GM21390 (cell line): ENCODE results near the gene P2RX1.
"Not testable (repeated sequence)": the region's sequence is repeated elsewhere in the genome, so short reads cannot be mapped to it uniquely, and the experiment has no call there.

ENCODE experiments used
- ATAC-seq: cut with Tn5 transposase; IDR thresholded peaks from one replicate; pipeline ENCODE4 v1.9.1; 2021; ENCODE audit not compliant: unreplicated experiment

P2RX1 gene

DNA sequence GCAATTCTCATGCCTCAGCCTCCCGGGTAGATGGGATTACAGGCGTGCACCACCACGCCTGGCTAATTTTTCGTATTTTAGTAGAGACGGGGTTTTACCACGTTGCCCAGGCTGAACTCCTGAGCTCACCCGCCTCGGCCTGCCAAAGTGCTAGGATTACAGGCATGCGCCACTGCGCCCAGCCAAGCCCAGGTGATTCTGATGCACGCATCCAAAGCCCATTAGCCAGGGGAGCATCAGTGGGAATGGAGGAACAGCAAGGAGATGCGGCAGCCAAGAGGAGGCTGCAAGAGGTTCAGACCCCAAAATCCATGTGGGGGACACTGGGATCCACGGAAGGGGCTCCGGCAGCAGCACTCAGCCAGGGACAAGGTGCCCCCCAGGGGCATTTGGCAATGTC is 35.9 kb upstream of the P2RX1 start:
- ATAC-seq = no peak

DNA sequence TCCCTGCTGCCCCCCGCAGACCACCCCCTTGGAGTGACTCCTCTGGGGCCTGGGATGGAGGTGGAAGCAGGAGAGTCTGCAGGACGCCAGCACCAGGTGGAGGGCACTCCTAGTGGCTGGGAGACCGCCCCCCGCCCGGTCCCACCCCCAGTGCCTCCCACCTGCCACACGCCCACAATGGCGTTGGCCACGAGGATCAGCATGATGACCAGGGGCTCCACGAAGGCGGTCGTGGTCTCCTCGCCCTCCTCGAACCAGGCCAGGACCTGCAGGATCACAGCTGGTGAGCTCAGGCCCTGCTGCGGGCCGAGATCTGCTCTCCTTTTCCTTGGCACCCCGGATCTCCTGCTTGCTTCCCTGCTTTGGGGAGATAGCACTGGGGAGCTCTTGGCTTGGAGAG is 35.2 kb upstream of the P2RX1 start:
- no peak for ATAC-seq

DNA sequence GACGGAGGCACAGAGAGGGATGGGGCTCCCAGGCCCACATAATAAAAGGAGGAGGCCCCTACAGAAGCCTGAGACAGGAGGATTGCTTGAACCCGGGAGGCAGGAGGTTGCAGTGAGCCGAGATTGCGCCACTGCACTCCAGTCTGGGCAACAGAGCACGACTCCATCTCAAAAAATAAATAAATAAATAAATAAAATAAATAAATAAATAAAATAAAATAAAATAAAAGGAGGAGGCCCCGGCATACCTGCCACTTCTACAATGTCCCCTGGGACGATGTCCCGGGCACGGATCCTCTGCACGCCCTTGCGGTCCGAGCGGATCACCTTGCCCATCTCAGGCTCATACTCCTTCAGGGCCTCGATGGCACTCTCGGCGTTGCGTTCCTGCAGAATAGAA is 34.7 kb upstream of the P2RX1 start:
- ATAC-seq = no peak

DNA sequence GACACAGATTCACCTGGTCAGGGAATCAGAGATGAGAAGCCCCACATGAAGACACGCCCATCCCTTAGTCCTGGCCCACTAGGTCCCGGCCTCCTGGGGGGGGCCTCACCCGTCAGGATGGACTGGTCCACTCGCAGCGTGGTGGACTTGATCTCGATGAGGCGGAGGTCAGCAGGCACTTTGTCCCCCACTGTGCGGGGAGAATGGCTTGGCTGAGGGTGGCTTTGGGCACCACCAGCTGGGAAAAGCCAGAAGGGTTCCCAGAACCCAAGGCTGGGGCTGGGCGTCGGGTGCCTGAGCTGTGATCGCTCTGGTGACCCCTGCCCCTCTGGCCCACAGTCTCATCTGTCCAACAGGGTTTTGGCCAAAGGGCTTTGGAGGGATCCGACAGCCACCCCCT is 34.3 kb upstream of the P2RX1 start:
- ATAC-seq = no peak

DNA sequence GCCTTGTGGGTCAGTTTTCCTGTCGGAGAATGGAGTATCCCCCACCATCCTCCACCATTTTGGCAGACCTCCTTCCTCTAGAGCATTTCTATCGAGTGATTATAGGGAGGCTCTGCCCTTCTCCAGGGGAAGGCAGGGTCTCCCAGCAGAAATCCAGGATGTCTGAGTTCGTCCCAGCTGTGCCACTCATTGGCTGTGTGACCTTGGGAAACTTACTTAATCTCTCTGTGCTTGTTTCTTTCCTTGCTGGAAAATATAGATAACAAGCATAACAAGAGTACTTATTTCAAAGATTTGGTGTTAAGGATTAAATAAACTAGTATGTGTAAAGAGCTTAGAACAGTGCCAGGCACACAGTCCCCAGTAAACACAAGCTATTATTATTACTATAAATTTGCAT is 33.2 kb upstream of the P2RX1 start:
- no peak for ATAC-seq

DNA sequence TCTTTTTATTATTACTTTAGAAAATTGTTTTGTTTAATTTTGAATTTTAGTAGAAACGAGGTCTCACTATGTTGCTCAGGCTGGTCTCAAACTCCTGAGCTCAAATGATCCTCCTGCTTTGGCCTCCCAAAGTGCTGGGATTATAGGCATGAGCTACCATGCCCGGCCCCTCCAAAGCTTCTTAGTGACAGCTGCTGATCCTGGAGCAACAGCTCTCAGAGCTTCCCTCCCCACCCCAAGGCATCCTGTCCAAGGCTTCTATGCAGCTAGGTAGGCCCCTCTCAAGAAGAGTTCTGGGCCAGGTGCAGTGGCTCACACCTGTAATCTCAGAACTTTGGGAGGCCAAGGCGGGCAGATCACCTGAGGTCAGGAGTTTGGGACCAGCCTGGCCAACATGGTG is 32.3 kb upstream of the P2RX1 start:
- not testable (repeated sequence) for ATAC-seq

DNA sequence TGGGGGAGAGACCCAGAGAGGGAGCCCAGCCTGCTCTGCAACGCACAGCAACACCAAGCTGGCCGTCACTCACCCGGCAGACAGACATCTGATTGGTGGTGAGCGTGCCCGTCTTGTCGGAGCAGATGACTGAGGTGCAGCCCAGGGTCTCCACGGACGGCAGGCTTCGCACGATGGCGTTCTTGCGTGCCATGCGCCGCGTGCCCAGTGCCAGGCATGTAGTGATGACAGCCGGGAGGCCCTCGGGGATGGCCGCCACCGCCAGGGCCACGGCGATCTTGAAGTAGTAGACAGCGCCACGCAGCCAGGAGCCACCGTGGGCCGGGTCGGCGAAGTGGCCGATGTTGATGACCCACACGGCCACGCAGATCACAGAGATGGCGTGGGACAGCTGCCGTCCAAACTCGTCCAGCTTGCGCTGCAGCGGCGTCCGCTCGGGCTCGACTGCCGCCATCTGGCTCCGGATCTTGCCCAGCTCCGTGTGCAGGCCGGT is 31.1 kb upstream of the P2RX1 start:
- ATAC-seq = no peak

- ATAC-seq = no peak
Observed at GRCh38 chr17:3946711-3947235, 30.5 kb upstream of the P2RX1 start.

DNA sequence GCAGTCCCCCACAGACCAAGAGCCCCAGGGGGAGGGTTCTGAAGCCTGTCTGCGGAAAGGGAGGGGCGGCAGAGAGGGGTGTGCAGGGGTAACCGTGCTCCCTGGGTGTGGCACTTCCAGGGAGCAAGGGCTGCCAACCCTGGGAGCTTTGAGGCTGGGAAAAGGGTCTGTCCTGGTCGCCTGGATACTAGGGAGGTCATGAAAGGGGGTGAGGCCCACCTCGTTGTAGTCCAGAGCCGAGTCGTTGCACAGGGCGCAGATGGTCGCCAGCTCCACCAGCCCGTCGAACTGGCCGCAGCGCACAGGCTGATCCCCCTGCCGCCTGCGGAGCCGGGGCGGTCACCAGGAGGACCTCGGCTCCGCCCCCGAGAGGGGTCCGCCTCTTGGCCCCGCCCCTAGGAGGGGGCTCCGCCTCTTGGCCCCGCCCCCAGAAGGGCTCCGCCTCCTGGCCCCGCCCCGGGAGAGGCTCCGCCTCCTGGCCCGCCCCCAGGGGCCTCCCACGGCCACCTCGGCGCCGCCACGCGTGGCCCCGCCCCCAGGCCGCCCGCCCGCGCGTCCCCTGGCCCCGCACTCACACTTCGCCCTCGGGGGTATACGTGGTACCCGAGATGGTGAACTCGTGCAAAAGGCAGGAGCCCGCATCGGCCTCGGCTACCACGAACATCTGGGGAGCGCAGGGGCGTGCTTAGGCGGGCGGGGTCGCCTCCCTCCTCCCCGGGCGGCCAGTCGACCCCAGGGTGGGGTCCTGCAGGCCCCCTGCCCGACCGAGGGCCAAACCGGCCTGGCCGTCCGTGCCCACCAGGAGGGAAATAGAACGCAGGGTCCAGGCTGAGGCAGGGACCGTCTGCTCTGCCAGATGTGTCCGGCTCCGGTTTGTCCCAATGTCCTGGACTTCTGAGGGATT is 28.5 kb upstream of the P2RX1 start:
- no peak for ATAC-seq

DNA sequence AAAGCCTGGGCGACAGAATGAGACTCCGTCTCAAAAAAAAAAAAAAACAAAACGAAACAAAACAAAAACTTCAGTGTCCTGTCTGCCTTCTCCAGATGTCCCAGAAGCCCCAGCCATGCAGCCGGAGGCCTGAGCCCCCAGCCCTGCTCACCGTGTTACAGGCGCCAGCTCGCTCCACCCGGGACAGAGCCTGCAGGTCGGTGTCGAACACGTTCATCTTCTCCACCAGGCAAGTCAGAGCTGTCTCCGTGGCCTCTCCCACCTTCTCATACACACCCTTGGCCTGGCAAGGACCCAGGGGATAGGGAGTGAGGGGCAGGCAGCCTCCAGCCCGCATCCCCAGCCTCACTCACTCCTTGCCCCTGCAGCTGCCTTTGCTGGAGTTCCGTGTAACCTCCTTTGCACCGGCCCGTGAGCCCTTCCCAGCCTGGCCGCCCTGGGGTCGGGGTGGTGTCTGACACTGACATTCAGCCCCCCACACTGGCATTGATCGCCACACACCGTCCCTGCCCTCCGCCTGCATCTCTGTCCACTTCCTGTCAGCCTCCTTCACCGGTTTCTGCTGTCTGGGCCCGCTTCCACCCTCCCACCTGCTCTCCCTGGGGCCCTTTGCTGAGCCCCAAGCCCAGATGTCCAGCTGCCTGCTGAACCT is 27.1 kb upstream of the P2RX1 start:
- ATAC-seq = no peak

DNA sequence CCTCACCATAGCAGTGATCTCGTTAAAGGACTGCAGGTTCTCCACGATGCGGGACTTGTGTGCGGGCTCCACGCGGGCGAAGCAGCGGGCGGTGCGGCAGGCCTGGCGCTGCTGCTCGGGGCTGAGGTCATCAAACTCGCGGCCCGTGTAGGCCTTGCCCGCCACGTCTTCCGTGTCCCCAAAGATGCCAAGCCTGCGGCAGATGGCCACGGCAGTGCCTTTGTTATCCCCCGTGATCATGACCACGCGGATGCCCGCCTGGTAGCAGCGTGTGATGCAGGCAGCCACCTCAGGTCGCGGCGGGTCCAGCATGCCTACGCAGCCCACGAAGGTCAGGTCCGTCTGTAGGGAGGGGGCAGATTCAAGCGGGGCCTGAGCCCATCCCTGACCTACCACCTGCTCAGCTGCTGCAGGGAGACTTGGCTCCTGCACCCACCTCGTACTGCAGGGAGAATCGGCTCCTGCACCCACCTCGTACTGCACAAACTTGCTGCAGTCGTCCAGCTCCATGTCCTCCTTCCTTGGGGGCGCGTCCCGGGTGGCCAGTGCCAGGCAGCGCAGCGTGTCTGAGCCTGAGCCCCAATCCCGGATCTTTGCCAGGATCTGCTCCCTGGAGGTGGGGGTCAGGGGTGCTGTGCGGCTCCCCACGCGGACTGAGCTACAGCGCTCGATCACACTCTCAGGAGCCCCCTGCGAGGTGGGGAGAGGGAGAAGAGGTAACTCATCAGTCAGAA is 24.9 kb upstream of the P2RX1 start:
- ATAC-seq = no peak

DNA sequence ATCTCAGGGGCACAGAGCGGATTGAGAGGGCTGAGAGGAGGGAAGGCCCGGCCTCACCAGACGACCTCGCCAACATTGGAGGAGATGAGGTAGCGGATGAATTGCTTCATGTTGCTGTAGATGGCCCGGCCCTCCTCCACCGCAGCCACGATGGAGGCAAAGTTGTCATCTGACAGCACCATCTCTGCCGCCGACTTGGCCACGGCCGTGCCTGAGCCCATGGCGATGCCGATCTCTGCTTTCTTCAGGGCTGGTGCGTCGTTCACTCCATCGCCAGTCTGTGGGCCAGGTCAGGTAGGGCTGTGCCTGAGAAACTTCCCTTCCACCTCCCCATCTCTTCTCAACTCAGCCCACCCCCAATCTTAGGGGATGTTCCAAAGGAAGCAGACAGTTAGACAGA is 21.1 kb upstream of the P2RX1 start:
- no peak for ATAC-seq

GRCh38 chr17:3935825-3936355 is 19.6 kb upstream of the P2RX1 start:
- ATAC-seq = no peak

GRCh38 chr17:3935140-3935542 is 18.9 kb upstream of the P2RX1 start:
- ATAC-seq = no peak

DNA sequence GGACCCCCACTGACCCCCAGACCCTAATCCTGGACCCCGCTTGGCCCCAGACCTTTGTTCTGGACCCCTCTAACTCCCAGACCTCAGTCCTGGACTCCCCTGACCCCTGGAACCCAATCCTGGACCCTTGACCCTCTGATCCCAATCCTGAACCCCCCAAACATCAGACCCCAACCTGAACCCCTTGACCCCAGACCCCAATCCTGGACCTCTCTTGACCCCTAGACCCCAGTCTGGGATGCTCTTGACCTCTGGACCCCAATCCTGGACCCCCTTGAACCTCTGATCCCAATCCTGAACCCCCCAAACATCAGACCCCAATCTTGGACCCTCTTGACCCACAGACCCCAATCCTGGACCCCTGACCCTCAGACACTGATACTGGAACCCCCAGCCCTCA is 13.5 kb upstream of the P2RX1 start:
- no peak for ATAC-seq

GRCh38 chr17:3929181-3929580 is 12.9 kb upstream of the P2RX1 start:
- no peak for ATAC-seq

GRCh38 chr17:3928406-3928805 is 12.1 kb upstream of the P2RX1 start:
- no peak for ATAC-seq

DNA sequence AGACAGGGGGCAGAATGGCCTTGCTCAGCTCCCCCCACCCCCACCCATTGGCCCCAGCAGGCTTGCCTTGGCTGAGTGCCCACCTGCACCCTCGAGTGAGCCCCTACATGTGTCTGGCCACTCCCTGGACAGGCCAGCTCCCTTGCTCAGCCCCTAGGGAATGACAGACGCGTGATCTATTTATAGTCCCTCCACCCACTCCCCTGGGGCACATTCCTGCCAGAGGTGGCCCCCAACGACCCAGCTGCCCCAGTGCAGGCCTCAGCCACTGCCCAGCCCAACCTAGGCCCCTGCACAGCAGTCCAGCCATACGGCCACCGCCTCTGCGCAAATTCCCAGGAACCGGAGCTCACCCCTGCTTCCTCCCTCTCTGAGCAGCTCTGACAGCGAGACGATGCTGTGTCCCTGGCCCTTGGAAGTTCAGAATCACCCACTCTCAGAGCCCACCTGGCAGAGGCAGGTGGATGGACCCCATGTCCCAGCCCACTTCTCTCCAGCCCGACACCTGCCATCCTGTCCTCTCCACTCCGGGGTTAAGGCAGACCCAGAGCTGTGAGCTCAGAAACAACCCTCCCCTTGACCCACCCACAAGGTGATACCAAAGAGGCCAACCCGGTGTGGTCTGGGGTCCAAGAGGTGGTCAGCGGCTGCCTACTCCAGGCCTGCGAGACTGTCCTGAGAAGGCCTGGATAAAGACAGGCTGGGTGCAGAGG is 11.5 kb upstream of the P2RX1 start:
- ATAC-seq = no peak

DNA sequence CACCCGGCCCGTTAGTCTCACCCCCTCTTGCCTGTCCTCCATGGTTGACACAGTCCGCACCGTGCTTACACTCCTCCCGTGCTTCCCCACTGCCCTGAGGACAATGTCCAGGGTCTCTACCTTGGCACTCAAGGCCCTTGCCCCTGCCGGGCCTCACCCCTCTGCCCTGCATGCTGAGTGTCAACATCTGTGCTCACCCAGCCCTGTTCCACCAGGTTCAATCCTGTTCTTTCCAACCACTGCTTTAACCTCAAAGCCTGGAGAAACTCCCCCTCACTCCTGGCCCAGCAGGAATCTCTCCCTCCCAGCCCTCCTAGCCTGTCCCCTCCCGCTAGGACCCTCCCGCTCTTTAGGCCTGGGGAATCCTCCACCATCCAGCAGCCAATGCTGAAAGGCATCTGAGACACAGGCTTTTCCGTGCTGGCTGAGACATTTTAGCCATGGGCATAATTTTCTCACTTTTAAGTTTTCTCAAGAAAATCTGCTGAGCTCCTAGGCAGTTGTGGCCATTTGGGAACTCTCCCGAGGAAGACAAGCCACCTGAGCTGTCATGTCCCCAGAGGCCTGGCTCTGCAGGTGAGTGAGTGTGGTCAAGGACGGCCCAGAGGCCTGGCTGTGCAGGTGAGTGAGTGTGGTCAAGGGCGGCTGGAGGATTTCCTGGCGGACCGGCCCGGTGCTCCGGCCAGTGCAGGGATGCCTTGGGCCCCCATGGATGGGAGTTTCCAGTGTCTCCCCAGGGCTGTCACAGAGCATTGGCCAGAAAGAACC is 10.8 kb upstream of the P2RX1 start:
- ATAC-seq = no peak
